ENCODE measurements around the gene ZDHHC6. TPM values are rescaled to one million over a fixed set of nuclear protein-coding genes. Genes with fewer than 3 reads are reported as not detected.
"Not testable (repeated sequence)": the region's sequence is repeated elsewhere in the genome, so short reads cannot be mapped to it uniquely, and the experiment has no call there.

Gene ZDHHC6
- total RNA-seq, 1 donor from 2014 or later, result 44.5 TPM

GRCh38 chr10:112466802-112467201, 20.1 kb upstream of the ZDHHC6 start:
- CTCF ChIA-PET, result no interaction called here
- DNase-seq (no peak), ATAC-seq (ENCODE audit: low read depth) (no peak)
- Mint-ChIP-seq H3K27ac (no peak overlapping the region), H3K9me3 (no peaks in the 10 kb centered on the region), H3K36me3 (ENCODE audit: low read depth) (peaks cover 48% of the 10 kb centered on the region), H3K4me3 (no peak overlapping the region), H3K27me3 (no peaks in the 10 kb centered on the region), H3K4me1 (peaks cover 11% of the 10 kb centered on the region)
- TF ChIP-seq CTCF (IDR thresholded peaks at IDR 0.05), result no peak
- POLR2A ChIA-PET, result no interaction called here
- intact Hi-C loops (cut with micrococcal nuclease), result no loop called here

DNA sequence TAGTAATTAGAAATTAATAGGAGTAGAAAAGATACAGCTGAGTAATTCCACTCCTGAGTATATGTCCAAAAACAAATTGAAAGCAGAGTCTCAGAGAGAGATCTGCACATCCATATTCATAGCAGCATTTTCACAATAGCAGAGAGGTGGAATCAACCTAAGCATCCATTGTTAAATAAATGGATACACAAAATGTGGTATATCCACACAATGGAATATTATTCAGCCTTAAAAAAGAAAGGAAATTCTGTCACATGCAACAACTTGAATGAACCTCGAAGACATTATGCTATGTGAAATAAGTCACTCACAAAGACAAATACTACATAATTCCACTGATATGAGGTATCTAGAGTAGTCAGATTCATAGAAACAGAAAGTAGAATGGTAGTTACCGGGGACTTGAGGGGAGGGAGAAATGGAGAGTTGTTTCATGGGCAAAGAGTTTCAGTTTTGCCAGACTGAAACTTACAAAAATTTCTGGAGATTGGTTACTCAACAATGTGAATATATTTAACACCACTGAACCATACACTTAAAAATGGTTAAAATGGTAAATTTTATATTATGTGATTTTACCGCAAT, 18.7 kb upstream of the ZDHHC6 start:
- Mint-ChIP-seq H3K27ac (no peak overlapping the region), H3K4me3 (no peak overlapping the region), H3K9me3 (no peaks in the 10 kb centered on the region), H3K4me1 (peaks cover 10% of the 10 kb centered on the region), H3K27me3 (no peaks in the 10 kb centered on the region), H3K36me3 (ENCODE audit: low read depth) (peaks cover 59% of the 10 kb centered on the region)
- ChIA-PET POLR2A (interaction anchor here (1.0 kb wide), 1 partner anchor 18 kb away, joined by 3 read pairs; the partner anchor contains the start of gene VTI1A), CTCF (interaction anchor here (1.6 kb wide), 1 partner anchor 10 kb away, joined by 5 read pairs; no protein-coding TSS in a partner anchor)
- intact Hi-C loops (cut with micrococcal nuclease), result no loop called here
- TF ChIP-seq CTCF (IDR thresholded peaks at IDR 0.05), result no peak
- ATAC-seq (ENCODE audit: low read depth) (no peak), DNase-seq (no peak)

DNA sequence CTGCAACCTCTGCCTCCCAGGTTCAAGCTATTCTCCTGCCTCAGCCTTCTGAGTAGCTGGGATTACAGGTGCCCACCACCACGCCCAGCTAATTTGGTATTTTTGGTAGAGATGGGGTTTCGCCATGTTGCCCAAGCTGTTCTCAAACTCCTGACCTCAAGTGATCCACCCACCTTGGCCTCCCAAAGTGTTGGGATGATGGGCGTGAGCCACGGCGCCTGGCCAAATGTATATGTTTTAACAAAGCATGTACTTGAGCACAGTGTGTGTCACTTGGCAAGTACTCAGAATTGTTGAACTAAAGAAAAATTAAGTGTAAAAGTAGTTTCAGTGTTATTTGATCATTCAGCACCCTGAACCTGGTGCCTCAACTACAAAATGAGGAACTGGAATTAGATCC, 17.4 kb upstream of the ZDHHC6 start:
- H3K9me3 Mint-ChIP-seq; H3K27ac Mint-ChIP-seq; H3K4me3 Mint-ChIP-seq; H3K4me1 Mint-ChIP-seq; DNase-seq; H3K27me3 Mint-ChIP-seq; intact Hi-C loops (cut with micrococcal nuclease); ATAC-seq (ENCODE audit: low read depth): not testable (repeated sequence)
- POLR2A ChIA-PET, result interaction anchor here (0.6 to 1.0 kb wide), 2 partner anchors 17 to 66 kb away, joined by 3 read pairs; partner anchors contain the start of gene VTI1A
- H3K36me3 Mint-ChIP-seq (ENCODE audit: low read depth), result peaks cover 61% of the 10 kb centered on the region
- CTCF ChIA-PET, result interaction anchor here (1.6 kb wide), 1 partner anchor 11 kb away, joined by 5 read pairs; no protein-coding TSS in a partner anchor

DNA sequence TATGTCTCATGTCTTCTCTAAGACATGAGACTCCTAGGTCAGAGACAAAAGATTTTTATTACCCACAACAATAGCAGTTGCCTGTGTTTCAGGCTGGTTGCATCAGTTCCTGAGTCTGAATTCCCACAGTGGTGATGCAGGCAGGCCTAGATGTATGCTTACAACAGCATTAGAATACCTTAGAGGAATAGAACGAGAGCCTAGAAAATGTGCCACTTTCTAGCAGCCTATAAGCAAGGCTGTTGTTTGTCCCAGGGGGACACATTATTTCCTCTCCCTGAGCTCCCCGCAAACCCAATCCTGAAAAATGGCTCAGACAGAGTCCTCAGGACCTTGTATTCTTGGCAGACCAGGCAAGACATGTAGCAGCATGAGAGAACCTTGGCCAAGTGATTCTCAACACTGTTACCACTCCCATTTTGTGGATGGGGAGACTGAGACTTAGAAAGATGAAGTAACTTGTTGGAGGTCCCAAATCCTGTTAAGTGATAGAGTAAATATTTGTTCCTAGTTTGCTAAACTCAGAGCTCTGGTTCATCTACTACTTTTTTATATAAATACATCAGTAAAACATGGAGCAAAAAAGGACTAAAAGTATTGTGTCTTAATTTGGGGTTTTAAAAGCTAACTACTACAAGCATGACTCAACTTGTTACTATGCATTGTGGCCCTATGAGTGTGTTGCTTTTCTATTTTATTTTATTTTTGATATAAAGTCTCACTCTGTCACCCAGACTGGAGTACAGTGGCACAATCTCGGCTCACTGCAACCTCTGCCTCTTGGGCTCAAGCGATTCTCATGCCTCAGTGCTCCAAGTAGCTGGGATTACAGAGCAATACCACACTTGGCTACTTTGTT, 14.5 kb upstream of the ZDHHC6 start:
- Mint-ChIP-seq H3K36me3 (ENCODE audit: low read depth) (peaks cover 49% of the 10 kb centered on the region), H3K4me3 (no peak overlapping the region), H3K9me3 (no peaks in the 10 kb centered on the region), H3K27me3 (no peaks in the 10 kb centered on the region), H3K4me1 (peaks cover 10% of the 10 kb centered on the region), H3K27ac (no peak overlapping the region)
- ChIA-PET POLR2A (interaction anchor here (1.3 kb wide), 1 partner anchor 14 kb away, joined by 3 read pairs; the partner anchor contains the start of gene VTI1A), CTCF (interaction anchor here (4.0 kb wide), 1 partner anchor 11 kb away, joined by 18 read pairs; no protein-coding TSS in a partner anchor)
- DNase-seq (no peak), ATAC-seq (ENCODE audit: low read depth) (no peak)
- intact Hi-C loops (cut with micrococcal nuclease), result no loop called here
- no peak for TF ChIP-seq CTCF (IDR thresholded peaks at IDR 0.05)

DNA sequence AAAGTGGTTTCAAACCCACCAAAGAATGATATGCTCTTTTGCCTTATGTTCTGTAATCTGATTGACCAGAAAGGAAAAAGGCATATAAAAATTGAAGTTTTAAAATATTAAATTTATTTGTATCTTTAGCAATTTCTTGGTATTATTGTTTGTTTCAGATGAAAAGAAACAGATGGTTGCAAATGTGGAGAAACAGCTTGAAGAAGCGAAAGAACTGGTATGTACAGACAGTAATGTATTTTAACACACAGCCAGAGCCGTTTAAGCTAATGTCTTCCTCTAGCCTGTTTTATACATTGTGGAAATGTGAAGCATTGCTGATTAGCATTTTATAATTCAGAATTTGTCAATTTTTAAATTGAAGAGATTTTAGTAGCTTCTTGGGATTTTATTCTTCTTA, 13.7 kb upstream of the ZDHHC6 start:
- peaks cover 14% of the 10 kb centered on the region for H3K4me1 Mint-ChIP-seq
- intact Hi-C loops (cut with micrococcal nuclease), result no loop called here

More for the DNA sequence above, 13.7 kb upstream of the ZDHHC6 start:
- Mint-ChIP-seq H3K27ac (no peak overlapping the region), H3K27me3 (no peaks in the 10 kb centered on the region), H3K4me3 (no peak overlapping the region), H3K36me3 (ENCODE audit: low read depth) (peaks cover 42% of the 10 kb centered on the region), H3K9me3 (no peaks in the 10 kb centered on the region)
- ATAC-seq (ENCODE audit: low read depth) (no peak), DNase-seq (no peak)
- POLR2A ChIA-PET, result no interaction called here
- no peak for TF ChIP-seq CTCF (IDR thresholded peaks at IDR 0.05)
- CTCF ChIA-PET, result interaction anchor here (4.0 kb wide), 1 partner anchor 12 kb away, joined by 18 read pairs; no protein-coding TSS in a partner anchor

All from activated B cell treated with CpG ODN at 0.5 μM for 24 hours (primary cell).